ENCODE results near the gene CGB8.

GRCh38 chr19:49014123-49014869 is 34.6 kb downstream of the CGB8 start:
- no peak for TF ChIP-seq POLR2A (IDR thresholded peaks at IDR 0.05)
- TF ChIP-seq, protein P1, sequence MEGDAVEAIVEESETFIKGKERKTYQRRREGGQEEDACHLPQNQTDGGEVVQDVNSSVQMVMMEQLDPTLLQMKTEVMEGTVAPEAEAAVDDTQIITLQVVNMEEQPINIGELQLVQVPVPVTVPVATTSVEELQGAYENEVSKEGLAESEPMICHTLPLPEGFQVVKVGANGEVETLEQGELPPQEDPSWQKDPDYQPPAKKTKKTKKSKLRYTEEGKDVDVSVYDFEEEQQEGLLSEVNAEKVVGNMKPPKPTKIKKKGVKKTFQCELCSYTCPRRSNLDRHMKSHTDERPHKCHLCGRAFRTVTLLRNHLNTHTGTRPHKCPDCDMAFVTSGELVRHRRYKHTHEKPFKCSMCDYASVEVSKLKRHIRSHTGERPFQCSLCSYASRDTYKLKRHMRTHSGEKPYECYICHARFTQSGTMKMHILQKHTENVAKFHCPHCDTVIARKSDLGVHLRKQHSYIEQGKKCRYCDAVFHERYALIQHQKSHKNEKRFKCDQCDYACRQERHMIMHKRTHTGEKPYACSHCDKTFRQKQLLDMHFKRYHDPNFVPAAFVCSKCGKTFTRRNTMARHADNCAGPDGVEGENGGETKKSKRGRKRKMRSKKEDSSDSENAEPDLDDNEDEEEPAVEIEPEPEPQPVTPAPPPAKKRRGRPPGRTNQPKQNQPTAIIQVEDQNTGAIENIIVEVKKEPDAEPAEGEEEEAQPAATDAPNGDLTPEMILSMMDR (IDR thresholded peaks at IDR 0.05) = no peak
